Measurements from ENCODE around the gene GPC5. TPM values are rescaled to one million over a fixed set of nuclear protein-coding genes. Genes with fewer than 3 reads are reported as not detected.
A peak's percentile ranks its signal among the peaks of the same experiment; 100 is the strongest.
"Not testable (repeated sequence)": the region's sequence is repeated elsewhere in the genome, so short reads cannot be mapped to it uniquely, and the experiment has no call there.

GPC5 gene
- total RNA-seq, 1 experiment from 2014 or later, result 0.50 TPM

DNA sequence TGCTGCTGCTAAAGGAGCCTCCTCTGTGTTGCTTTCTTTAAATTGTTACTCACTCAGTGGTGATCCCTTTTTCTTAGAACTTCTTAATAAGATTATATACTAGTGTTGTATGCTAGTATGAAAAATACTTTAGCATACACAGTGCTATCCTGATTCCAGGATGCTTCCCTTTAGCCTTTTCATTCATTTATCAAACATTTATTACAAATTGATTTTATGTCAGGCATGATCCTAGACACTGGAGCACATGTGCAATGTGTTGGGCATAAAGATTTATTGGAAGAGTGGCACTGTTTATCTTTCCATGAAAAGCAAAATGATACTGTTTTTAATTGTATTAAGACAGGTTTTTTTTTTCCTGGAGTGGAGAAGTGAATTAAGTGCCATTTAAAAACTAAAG lies 249.6 kb downstream of the GPC5 start:
- in situ Hi-C loops (cut with HindIII; ENCODE audit: low pct_unique_long_range_greater_than_20kb, low sequenced_read_pairs), result no loop called here

DNA sequence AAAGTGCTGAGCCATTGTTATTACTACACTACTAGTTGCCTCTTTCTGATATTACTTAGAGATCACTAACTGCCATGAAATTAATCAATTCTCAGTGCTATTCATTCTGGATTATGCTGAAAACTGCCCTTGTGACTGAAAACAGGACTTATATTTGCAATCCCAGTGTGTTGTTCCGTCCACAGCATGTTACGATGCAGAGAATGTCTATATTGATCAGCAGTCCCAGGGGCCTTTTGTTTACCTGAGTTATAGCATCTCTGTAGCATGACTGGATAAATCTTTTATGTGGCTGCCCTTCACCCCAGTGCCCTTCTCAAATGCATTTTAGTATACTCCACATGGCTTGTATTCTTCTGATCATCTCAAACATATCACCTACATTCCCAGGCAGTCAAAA lies 251.0 kb downstream of the GPC5 start:
- in situ Hi-C loops (cut with HindIII; ENCODE audit: low pct_unique_long_range_greater_than_20kb, low sequenced_read_pairs), result no loop called here
- no peak for DNase-seq (ENCODE audit: low read depth, low spot score)

More for the DNA sequence above, 249.6 kb downstream of the GPC5 start:
- no peak for DNase-seq (ENCODE audit: low read depth, low spot score)

DNA sequence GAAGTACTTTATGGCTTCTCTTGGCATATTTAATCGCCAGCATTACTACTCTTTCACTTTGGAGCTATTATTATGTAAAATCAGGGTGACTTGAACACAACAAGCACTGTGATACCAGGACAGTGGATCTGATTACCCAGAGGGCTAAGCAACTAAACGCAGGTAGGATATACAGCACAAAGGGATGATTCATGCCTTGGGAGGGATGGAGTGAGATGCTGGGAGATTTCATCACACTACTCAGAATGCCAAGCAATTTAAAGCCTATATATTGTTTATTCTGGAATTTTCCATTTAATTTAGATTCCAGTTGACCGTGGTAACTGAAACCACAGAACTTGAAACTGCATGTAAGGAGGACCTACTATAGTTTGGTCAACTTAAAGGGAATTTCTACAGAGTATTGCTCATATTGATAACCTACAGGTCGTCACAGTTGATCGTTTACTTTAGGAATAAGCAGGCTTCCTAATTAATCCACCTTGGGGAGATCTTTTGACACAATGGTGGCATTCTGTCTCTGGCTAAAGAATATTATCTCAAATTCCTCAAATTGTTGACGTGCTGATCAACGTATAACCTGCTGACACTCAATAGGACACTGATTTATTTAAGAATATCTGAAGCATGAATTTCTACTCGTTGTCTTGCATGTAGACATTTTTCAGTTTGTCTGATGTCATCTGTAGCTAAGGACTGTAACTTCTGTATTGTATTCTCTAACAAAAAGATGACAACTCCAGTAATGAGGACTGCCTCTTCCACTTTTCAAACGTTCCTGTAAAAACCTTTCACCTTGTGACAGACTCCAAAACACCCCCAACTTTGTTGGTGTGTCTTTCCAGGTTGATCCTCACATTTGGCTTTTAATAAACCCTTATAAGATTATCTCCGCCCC lies 254.2 kb downstream of the GPC5 start:
- DNase-seq (ENCODE audit: low read depth, low spot score), result peak; percentile 19
- in situ Hi-C loops (cut with HindIII; ENCODE audit: low pct_unique_long_range_greater_than_20kb, low sequenced_read_pairs), result no loop called here

DNA sequence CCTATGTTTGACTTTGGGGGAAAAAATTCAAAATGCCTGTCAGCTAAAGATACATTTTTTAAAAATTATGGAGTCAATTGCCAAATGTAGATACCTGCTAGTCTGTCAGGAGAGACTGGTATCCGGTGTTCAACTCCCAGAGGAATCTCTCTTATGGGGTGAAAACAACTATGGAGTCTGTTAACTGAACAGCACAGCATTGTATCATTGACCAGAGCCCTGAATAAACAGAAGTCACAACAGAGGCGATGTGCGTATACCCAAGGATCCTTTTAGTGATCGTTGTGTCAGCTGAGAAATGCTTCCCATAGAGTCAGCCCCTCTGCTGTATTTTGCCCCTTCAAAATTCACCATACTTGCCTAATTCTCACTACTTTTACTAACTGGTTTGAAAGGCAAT lies 257.3 kb downstream of the GPC5 start:
- DNase-seq (ENCODE audit: low read depth, low spot score), result peak; percentile 91
- in situ Hi-C loops (cut with HindIII; ENCODE audit: low pct_unique_long_range_greater_than_20kb, low sequenced_read_pairs), result no loop called here

DNA sequence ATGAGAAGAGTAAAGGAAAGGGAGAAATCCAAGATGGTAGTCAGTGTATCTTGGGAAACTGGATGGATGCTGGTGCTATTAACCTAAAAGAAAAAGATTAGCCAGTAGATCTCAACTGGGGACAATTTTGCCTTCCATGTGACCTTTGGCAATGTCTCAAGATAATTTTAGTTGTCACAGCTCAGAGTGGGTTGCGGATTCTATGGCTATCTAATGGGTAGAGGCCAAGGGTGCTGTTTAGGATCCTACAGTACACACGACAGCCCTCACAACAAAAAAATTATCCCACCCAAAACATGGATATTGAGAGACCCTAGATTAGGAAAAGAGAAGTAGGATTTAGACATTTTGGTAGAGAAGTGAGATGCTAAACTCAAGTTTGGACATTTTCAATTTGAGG lies 258.9 kb downstream of the GPC5 start:
- DNase-seq (ENCODE audit: low read depth, low spot score), result no peak
- in situ Hi-C loops (cut with HindIII; ENCODE audit: low pct_unique_long_range_greater_than_20kb, low sequenced_read_pairs), result no loop called here

DNA sequence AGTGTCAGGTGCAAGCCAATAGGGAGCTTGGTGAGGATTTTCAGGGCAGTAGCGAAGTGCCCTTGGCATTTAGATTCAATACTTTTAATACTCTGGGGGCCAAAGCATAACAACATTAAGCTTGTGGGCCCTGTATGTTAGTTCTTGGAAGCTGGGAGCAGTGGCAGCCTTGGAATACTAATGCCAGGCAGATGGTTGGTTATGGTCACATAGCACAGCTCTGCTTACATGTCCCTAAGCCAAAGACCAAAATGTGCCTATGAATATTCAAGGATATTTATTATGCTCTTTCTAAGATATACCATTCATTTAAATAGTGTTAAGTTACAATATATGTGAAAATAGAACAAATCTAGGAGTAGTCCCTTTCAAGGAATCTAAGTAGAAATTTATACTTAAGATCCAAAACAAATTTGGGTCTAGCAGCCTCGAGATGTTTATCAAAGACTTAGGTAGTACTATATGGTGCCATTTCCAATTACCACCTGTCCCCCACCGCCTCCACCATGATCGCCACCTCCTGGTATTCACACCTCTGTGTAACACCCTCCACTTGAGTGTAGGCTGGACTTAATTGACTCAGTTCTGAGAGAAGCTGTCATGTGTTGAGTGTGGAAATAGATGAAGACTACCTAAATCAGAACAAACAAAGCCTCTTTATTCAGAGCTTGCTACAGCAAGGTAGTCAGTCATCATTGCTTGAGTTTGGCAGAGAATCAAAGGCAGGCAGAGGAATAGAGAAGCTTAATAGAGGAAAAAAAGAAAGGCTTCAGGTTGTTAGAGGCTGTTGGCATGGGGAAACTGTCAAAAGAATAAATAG lies 261.0 kb downstream of the GPC5 start:
- in situ Hi-C loops (cut with HindIII; ENCODE audit: low pct_unique_long_range_greater_than_20kb, low sequenced_read_pairs), result no loop called here
- peak; percentile 62 for DNase-seq (ENCODE audit: low read depth, low spot score)

DNA sequence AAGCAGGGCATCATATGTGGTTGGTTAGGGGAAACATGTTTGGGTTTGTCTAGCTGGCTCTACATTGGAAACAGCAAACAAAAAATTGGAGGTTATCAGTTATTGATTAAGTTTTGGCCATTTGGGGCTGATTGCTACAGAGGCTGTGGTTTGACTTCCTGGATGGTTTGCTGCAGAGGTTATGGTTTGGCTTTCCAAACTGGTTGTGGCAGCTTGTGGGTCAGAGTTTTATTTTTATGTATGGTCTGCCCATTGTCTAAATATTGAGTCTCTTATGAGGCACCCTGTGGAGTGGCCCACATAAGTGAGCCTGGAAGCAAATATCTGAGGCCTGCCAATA lies 261.6 kb downstream of the GPC5 start:
- in situ Hi-C loops (cut with HindIII; ENCODE audit: low pct_unique_long_range_greater_than_20kb, low sequenced_read_pairs), result no loop called here
- no peak for DNase-seq (ENCODE audit: low read depth, low spot score)

DNA sequence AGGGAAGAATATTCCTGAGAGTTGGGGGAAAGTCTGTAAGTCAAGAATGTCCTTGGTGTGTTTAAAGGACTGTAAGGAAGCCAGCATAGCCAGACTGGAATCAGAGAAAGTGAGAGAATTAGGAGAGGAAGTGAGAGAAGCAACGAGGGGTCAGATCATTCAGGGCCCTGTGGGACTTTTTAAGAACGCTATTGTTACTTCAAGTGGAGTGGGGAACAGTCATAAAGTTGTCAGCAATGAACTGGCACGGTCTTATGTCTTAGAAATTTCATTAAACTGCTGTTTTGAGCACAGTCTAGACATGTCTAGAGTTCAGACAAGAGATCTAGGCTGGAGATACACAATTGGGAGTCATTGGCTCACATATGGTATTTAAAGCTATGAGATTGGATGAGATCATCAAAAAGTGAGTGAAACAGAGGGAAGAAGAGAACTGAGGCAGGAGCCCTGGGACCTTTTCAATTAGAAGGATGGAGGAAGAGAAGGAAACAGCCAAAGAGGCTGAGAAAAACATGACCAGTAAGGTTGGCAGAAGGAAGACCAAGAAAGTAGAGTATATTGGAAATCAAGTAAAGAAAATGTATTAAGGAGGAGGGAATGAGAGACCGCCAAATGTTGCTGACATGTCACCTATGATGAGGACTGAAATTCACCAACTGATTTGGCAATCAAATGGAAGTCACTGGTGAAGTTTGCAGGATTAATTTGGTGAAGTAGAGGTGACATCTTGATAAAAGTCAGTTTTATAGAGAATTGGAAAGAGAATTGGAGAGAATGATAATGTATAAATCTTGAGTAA lies 263.5 kb downstream of the GPC5 start:
- in situ Hi-C loops (cut with HindIII; ENCODE audit: low pct_unique_long_range_greater_than_20kb, low sequenced_read_pairs), result no loop called here
- no peak for DNase-seq (ENCODE audit: low read depth, low spot score)

DNA sequence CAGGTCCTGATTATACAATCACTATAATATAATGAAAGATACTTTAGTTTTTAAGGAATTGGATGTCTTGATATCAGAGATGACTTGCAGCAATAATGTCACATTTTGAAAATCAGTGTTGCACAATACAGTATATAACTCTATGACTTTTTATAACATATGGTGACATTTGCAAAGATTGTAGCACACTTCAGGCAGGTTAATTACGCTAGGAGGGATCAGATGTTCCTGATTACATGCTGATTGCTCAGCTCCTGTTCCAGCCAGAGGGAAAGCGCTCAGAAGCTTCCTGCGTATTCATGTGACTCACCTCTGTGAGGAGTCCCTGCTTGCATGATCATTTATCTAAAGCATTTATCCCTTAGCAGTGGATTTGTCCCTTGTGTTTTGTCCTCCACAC lies 265.6 kb downstream of the GPC5 start:
- no peak for DNase-seq (ENCODE audit: low read depth, low spot score)
- in situ Hi-C loops (cut with HindIII; ENCODE audit: low pct_unique_long_range_greater_than_20kb, low sequenced_read_pairs), result no loop called here

DNA sequence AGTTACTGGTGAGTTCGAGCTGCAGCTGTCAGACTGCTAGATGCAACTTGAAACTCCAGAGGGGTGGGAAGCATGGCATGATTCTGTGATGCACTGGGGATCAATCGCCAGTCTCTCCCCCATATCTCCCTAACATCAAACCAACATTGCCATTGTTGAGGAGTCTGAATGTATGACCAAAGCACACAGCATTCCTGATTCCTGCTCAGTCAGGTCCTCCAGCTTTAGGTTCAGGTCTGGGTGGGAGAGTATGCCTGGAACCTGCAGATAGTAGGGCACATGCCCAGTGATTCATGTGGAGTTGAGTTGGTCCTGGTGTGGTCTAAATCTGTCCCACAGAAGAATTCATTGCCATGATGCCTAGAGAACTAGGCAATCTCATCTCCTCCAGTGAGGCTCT lies 269.1 kb downstream of the GPC5 start:
- no peak for DNase-seq (ENCODE audit: low read depth, low spot score)
- in situ Hi-C loops (cut with HindIII; ENCODE audit: low pct_unique_long_range_greater_than_20kb, low sequenced_read_pairs), result no loop called here

DNA sequence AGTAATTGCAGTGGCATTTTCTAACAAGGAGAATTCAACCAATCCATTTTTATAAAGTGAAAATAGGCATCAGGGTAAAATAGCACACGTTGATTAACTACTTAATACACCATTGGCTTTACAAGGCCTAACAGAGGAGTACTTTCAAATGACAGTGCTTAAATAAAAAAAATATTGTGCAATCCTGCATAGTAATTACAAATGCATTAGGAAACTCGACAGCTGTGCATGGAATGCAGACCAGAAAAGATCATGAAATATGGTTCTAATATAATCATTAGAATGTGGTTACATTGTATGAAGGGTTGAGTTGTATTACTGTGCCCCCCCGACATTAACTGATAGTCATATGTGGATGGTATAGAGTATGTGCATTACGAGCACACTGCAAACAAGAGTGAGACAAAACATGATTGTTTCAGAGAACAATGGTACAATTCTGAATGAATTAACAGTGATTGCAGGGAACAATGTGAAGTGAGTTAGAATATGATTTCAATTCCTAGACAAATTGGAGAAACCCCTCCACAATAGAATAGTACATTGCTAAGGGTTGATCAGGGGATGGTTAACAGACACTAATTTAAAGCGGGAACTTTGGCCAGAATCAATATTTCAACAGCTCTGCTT lies 270.6 kb downstream of the GPC5 start:
- in situ Hi-C loops (cut with HindIII; ENCODE audit: low pct_unique_long_range_greater_than_20kb, low sequenced_read_pairs), result no loop called here
- no peak for DNase-seq (ENCODE audit: low read depth, low spot score)

DNA sequence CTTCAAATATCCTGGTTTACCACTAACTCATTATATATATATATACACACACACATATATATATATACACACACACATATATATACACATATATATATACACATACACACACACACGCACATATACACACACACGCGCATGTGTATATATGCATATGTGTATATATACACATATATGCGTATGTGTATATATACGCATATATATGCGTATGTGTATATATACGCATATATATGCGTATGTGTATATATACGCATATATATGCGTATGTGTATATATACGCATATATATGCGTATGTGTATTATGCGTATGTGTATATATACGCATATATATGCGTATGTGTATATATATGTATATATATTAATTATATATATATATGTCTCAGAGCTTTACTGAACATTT lies 275.9 kb downstream of the GPC5 start:
- DNase-seq (ENCODE audit: low read depth, low spot score); in situ Hi-C loops (cut with HindIII; ENCODE audit: low pct_unique_long_range_greater_than_20kb, low sequenced_read_pairs): not testable (repeated sequence)

DNA sequence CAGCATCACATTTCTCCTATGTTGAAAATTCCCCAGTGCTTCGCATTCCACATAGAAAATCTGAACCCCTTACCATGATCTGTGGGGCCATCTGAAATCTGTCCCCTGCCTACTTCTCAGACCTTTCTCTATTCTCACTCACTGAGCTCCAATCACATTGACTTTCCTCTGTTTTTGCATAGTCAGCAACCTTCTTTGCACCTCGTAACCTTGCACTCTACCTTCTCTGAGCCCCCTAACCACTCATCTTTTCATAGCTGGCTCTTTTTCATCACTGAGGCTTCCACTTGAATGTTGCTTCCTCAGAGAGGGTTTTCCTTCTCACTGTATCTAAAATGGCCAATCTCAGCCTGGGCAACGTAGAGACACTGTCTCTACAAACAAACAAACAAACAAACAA lies 286.3 kb downstream of the GPC5 start:
- no peak for DNase-seq (ENCODE audit: low read depth, low spot score)
- in situ Hi-C loops (cut with HindIII; ENCODE audit: low pct_unique_long_range_greater_than_20kb, low sequenced_read_pairs), result no loop called here

DNA sequence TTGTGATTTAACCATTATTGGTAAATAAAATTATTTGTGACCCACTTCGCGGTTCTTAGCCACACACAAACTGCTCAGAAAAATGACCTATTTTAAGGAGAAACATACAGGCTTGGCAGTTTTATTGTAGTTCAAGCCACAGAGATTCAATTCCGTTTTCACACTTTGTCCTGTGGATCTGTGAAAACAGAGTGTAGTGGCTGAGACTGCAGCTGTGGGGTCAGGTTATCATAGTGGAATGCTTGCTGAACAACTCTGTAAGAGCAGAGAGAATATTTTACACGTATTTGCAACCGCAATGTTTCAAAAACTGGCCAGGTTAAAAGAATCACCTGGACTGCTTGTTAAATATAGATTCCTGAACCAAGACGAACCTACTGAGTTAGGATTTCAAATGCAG lies 292.5 kb downstream of the GPC5 start:
- DNase-seq (ENCODE audit: low read depth, low spot score), result no peak
- in situ Hi-C loops (cut with HindIII; ENCODE audit: low pct_unique_long_range_greater_than_20kb, low sequenced_read_pairs), result no loop called here

DNA sequence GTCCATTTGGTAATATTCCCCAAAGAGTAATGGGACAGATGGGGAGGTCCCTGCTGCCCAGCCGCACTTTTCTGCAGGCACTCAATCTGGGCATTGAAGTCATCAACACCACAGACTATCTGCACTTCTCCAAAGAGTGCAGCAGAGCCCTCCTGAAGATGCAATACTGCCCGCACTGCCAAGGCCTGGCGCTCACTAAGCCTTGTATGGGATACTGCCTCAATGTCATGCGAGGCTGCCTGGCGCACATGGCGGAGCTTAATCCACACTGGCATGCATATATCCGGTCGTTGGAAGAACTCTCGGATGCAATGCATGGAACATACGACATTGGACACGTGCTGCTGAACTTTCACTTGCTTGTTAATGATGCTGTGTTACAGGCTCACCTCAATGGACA lies 295.0 kb downstream of the GPC5 start:
- in situ Hi-C loops (cut with HindIII; ENCODE audit: low pct_unique_long_range_greater_than_20kb, low sequenced_read_pairs), result no loop called here
- DNase-seq (ENCODE audit: low read depth, low spot score), result no peak

DNA sequence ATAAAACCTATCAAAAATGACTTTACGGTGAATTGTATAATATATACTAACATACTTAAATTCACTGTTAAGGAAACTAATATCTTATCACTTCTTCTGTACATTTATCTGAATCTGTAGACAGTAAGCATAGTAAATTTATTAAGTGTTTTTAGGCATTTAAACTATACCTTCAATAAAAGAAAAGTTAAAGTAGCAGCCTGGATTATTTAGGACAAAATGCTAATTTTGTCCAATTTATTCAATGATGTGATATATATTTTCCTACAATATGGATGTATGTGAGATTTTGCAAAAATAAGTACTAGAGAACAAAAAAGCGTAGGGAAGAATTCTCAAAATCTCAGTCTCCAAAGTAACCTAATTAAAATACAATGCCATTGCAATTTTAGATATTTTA lies 299.9 kb downstream of the GPC5 start:
- DNase-seq (ENCODE audit: low read depth, low spot score), result no peak
- in situ Hi-C loops (cut with HindIII; ENCODE audit: low pct_unique_long_range_greater_than_20kb, low sequenced_read_pairs), result no loop called here

DNA sequence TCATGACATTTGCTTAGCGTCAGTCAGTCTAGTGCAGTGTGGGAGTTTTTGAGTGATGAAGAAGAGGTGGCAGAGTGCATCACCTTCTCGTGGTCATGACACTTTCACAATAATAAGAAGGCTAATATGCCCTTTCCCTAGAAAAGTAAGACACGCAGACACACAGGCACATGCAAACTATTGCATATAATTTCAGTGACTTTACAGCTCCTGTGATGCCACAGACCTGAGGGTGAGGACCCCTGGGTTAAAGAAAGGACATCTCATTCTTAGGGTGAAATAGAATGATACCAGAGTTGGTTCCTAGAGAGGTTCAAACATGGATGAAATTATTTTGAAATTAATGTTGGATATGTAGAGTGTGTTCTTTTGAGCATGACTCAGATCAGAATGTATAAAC lies 300.3 kb downstream of the GPC5 start:
- in situ Hi-C loops (cut with HindIII; ENCODE audit: low pct_unique_long_range_greater_than_20kb, low sequenced_read_pairs), result no loop called here
- no peak for DNase-seq (ENCODE audit: low read depth, low spot score)

DNA sequence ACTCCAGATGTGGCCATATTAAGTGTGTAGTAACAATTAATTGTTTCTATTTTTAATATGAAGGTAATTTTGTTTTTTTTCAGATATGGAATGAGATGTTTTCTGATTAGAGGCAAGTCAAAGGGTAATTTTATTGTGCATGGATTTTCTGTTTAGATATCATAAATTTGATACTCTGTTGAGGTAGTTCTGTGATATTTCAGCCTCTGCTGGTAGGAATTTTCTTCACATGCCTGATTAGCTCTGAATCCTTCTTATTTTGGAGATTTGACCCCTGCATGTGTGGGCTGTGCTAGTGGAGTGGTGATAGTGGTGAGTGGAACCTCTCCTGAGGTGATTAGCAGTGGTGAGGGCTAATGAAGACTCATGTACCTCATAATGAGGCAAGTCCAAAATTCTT lies 301.4 kb downstream of the GPC5 start:
- in situ Hi-C loops (cut with HindIII; ENCODE audit: low pct_unique_long_range_greater_than_20kb, low sequenced_read_pairs), result no loop called here
- DNase-seq (ENCODE audit: low read depth, low spot score), result no peak

Measured in SK-MEL-5 (cell line).